Panc1 (cell line): ENCODE measurements around the gene LLPH. TPM values are rescaled to one million over a fixed set of nuclear protein-coding genes. Genes with fewer than 3 reads are reported as not detected.

Experiments used
- ATAC-seq: fragments of 200-7000 bp; cut with Tn5 transposase; 2 replicates; pipeline ENCODE4 v1.9.1; 2020; ENCODE audit warnings: mild to moderate bottlenecking, moderate library complexity
- BruUV-seq: library from RNA; stranded (reverse); fragments of 400-500 nt; replicated peaks from 2 replicates; lab custom pipeline; 2021; lab: Mats Ljungman, UMichigan
- CTCF ChIA-PET: fragments of 300-600 bp; sonication (Branson Sonifier 250); formaldehyde crosslinking; loops from one replicate; lab custom pipeline; 2022; ENCODE audit warnings: antibody characterized with exemption; lab: Charles Lee
- POLR2A ChIA-PET: fragments of 300-600 bp; sonication (Branson Sonifier 250); formaldehyde crosslinking; loops from one replicate; lab custom pipeline; 2022; ENCODE audit warnings: antibody characterized with exemption; lab: Charles Lee
- DNase-seq: peaks from one replicate; pipeline ENCODE4 v3.0.0-alpha.2; 2010; ENCODE audit warnings: low read depth, low spot score
- H3K27ac ChIP-seq: 2 replicates; pipeline ENCODE4 v1.5.1; 2011; ENCODE audit warnings: mild to moderate bottlenecking, low read length, inconsistent platforms
- H3K27me3 ChIP-seq: fragments of 200-500 bp; sonication (Bioruptor generic); 2 replicates; pipeline ENCODE4 v1.6.0; 2014; ENCODE audit warnings: low read length, inconsistent platforms; ENCODE audit not compliant: control insufficient read depth, insufficient read depth
- H3K36me3 ChIP-seq: fragments of 200-500 bp; sonication (Bioruptor generic); 2 replicates; pipeline ENCODE4 v1.5.1; 2014; ENCODE audit warnings: inconsistent platforms, mild to moderate bottlenecking, low read length, moderate library complexity; ENCODE audit not compliant: control insufficient read depth, insufficient read depth
- H3K4me1 ChIP-seq: 2 replicates; pipeline ENCODE4 v1.5.1; 2011; ENCODE audit warnings: inconsistent platforms, mild to moderate bottlenecking, low read length, moderate library complexity; ENCODE audit not compliant: control insufficient read depth, insufficient read depth
- H3K4me3 ChIP-seq, 2 experiments: 2 replicates each; pipeline ENCODE4 v1.5.1; 2011 to 2012; ENCODE audit warnings: low read depth in 2 of 2, low read length in 2 of 2, mild to moderate bottlenecking in 2 of 2, inconsistent platforms in 1 of 2, moderate library complexity in 1 of 2
- H3K9me3 ChIP-seq: fragments of 200-500 bp; sonication (Bioruptor generic); 2 replicates; pipeline ENCODE4 v1.5.1; 2014; ENCODE audit warnings: low read depth, mild to moderate bottlenecking, inconsistent platforms, low read length, moderate library complexity; ENCODE audit not compliant: control insufficient read depth, insufficient read depth
- CTCF ChIP-seq: fragments of 450-650 bp; IDR thresholded peaks from 2 replicates; pipeline ENCODE4 v1.5.1; 2017; ENCODE audit warnings: mild to moderate bottlenecking
- POLR2AphosphoS5 ChIP-seq: IDR thresholded peaks from 2 replicates; pipeline ENCODE4 v1.6.1; 2012; ENCODE audit warnings: mild to moderate bottlenecking, low read depth, low read length, moderate library complexity
- SIN3A ChIP-seq: IDR thresholded peaks from 2 replicates; pipeline ENCODE4 v1.6.1; 2012; ENCODE audit warnings: low read depth, mild to moderate bottlenecking, low read length, moderate library complexity, borderline replicate concordance; ENCODE audit not compliant: insufficient read depth
- TCF7L2 ChIP-seq: IDR thresholded peaks from 2 replicates; pipeline ENCODE4 v1.6.1; 2011; ENCODE audit warnings: mild to moderate bottlenecking, low read depth, low read length, inconsistent platforms
- in situ Hi-C: cut with HindIII; loops from 2 replicates; pipeline ENCODE4 v1.10.0; 2016; ENCODE audit warnings: low sequenced_read_pairs, low pct_unique_long_range_greater_than_20kb
- intact Hi-C: fragments of 100-400 bp; cut with micrococcal nuclease; formaldehyde crosslinking; loops from one replicate; pipeline ENCODE4 v1.10.0; 2022; ENCODE audit not compliant: unreplicated experiment
- total RNA-seq: library from RNA; stranded (reverse); gene quantifications from one replicate; pipeline ENCODE4 v1.2.1, GENCODE V29; 2021; ENCODE audit not compliant: unreplicated experiment
- TF ChIP-seq, protein P1 (sequence below), 2 experiments: IDR thresholded peaks; 2 replicates each; pipeline ENCODE4 v1.6.1; 2011 to 2012; ENCODE audit warnings: low read depth in 2 of 2, control low read depth in 1 of 2, low read length in 1 of 2, mild to moderate bottlenecking in 1 of 2, moderate library complexity in 1 of 2; ENCODE audit not compliant: insufficient read depth in 1 of 2

Gene LLPH
- total RNA-seq, 1 experiment from 2014 or later = 40.5 TPM

DNA sequence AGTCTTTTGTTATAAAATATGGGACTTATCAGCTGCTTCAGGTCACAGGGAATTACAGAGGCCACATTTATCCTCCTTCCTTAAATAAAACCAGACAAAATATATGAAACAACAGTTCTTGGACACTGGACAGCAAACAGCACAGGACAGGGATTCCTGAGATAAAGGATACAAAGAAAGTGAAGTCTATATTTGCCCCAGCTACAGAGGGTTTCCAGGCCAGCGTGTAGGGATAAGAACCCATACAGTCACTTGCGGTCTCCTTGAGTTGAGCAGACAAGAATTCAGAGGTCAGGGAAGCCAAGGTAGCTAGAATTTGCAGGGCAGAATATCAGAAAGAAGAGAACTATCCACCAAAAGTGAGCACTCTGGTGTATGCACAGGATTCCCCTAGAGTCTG lies 8.8 kb upstream of the LLPH start:
- no TSS peak for BruUV-seq

DNA sequence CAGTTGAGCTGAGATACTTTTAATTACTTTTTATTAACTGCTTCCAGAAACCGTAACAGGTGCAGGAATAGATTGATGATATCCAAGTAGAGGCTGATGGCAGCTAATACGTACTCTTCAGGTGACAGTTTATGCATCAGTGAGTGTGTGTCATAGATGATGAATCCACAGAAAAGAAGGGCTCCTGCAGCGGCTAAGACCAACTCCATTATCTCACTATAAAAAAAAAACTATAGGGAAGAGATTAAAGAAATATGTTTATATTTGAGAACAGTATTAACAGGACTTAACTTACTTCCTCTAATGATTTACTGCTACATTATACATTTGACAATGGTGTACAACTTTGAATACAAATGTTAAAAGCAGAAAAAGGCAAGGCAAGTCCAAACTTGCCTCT lies 7.4 kb upstream of the LLPH start:
- ChIA-PET CTCF (no interaction called here), POLR2A (no interaction called here)
- no TSS peak for BruUV-seq
- H3K4me1 ChIP-seq = no peaks in the 10 kb centered on the region
- H3K27me3 ChIP-seq = no peaks in the 10 kb centered on the region
- no peak for DNase-seq
- no peak overlapping the region for H3K27ac ChIP-seq
- TF ChIP-seq, protein P1, sequence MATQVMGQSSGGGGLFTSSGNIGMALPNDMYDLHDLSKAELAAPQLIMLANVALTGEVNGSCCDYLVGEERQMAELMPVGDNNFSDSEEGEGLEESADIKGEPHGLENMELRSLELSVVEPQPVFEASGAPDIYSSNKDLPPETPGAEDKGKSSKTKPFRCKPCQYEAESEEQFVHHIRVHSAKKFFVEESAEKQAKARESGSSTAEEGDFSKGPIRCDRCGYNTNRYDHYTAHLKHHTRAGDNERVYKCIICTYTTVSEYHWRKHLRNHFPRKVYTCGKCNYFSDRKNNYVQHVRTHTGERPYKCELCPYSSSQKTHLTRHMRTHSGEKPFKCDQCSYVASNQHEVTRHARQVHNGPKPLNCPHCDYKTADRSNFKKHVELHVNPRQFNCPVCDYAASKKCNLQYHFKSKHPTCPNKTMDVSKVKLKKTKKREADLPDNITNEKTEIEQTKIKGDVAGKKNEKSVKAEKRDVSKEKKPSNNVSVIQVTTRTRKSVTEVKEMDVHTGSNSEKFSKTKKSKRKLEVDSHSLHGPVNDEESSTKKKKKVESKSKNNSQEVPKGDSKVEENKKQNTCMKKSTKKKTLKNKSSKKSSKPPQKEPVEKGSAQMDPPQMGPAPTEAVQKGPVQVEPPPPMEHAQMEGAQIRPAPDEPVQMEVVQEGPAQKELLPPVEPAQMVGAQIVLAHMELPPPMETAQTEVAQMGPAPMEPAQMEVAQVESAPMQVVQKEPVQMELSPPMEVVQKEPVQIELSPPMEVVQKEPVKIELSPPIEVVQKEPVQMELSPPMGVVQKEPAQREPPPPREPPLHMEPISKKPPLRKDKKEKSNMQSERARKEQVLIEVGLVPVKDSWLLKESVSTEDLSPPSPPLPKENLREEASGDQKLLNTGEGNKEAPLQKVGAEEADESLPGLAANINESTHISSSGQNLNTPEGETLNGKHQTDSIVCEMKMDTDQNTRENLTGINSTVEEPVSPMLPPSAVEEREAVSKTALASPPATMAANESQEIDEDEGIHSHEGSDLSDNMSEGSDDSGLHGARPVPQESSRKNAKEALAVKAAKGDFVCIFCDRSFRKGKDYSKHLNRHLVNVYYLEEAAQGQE (IDR thresholded peaks at IDR 0.05; ENCODE audit: insufficient read depth in 1 of 2, low read depth in 2 of 2, low read length in 1 of 2) = no peak
- no peak for TF ChIP-seq TCF7L2
- TF ChIP-seq SIN3A = no peak
- intact Hi-C loops (no loop called here), in situ Hi-C loops (no loop called here)
- H3K9me3 ChIP-seq = peaks cover 31% of the 10 kb centered on the region
- H3K4me3 ChIP-seq = no peak overlapping the region
- no peak for ATAC-seq
- peaks cover 21% of the 10 kb centered on the region for H3K36me3 ChIP-seq

More for the DNA sequence above, 8.8 kb upstream of the LLPH start:
- Histone ChIP-seq H3K9me3 (peaks cover 37% of the 10 kb centered on the region), H3K27me3 (no peaks in the 10 kb centered on the region), H3K36me3 (peaks cover 30% of the 10 kb centered on the region), H3K4me1 (no peaks in the 10 kb centered on the region), H3K27ac (no peak overlapping the region), H3K4me3 (no peak overlapping the region)
- TF ChIP-seq, protein P1 (IDR thresholded peaks at IDR 0.05; ENCODE audit: insufficient read depth in 1 of 2, low read depth in 2 of 2, low read length in 1 of 2) = no peak
- TF ChIP-seq TCF7L2 (no peak), POLR2AphosphoS5 (no peak), SIN3A (no peak), CTCF (no peak)
- intact Hi-C loops = no loop called here
- ChIA-PET POLR2A (no interaction called here), CTCF (no interaction called here)
- no peak for DNase-seq
- in situ Hi-C loops = no loop called here
- ATAC-seq = no peak
